Activated CD4-positive, alpha-beta T cell treated with anti-CD3 and anti-CD28 coated beads, Interleukin-2, amount 50 U/mL, for 1 hour (primary cell): ENCODE data around the gene SYNE4.
A peak's percentile ranks its signal among the peaks of the same experiment; 100 is the strongest.
"Not testable (repeated sequence)": the region's sequence is repeated elsewhere in the genome, so short reads cannot be mapped to it uniquely, and the experiment has no call there.

ENCODE experiments used
- DNase-seq: peaks from one replicate; pipeline ENCODE4 v3.0.0-alpha.2; 2020

The SYNE4 gene

GRCh38 chr19:36008336-36008978, at the start of gene SYNE4:
Gene SYNE4 (minus strand): TSS chr19:36008813. CDS start chr19:36008681, 132 bp downstream.
- DNase-seq: no peak

GRCh38 chr19:36054733-36055686, 46.4 kb upstream of the SYNE4 start, which contains the start of gene WDR62:
Gene WDR62 (plus strand): TSS chr19:36054897. CDS start chr19:36054972, 75 bp downstream.
- DNase-seq: peak; percentile 94

GRCh38 chr19:36054119-36054732, 45.6 kb upstream of the SYNE4 start, which contains the start of gene THAP8:
Gene THAP8 (minus strand): TSS chr19:36054285. CDS start chr19:36054217, 68 bp downstream.
- DNase-seq: peak; percentile 100

- no peak for DNase-seq
These were observed 43.0 kb upstream of the SYNE4 start for GRCh38 chr19:36051637-36052036.

- no peak for DNase-seq
These were observed 42.6 kb upstream of the SYNE4 start for GRCh38 chr19:36051236-36051635.

- no peak for DNase-seq
These were observed 40.6 kb upstream of the SYNE4 start for GRCh38 chr19:36049080-36049698.

- DNase-seq: no peak
These were observed 39.2 kb upstream of the SYNE4 start for GRCh38 chr19:36047835-36048234.

GRCh38 chr19:36046443-36047050, 37.9 kb upstream of the SYNE4 start:
- DNase-seq: no peak

GRCh38 chr19:36043952-36044351, 35.3 kb upstream of the SYNE4 start:
- DNase-seq: no peak

GRCh38 chr19:36041831-36042230, 33.2 kb upstream of the SYNE4 start:
- DNase-seq: no peak

GRCh38 chr19:36041092-36041491, 32.5 kb upstream of the SYNE4 start:
- not testable (repeated sequence) for DNase-seq

- no peak for DNase-seq
These were observed 31.9 kb upstream of the SYNE4 start for GRCh38 chr19:36040495-36040894.

GRCh38 chr19:36032251-36033104, 23.9 kb upstream of the SYNE4 start, which contains the start of gene CLIP3:
Gene CLIP3 (minus strand): TSS chr19:36032873. CDS start chr19:36032357, 516 bp downstream.
- peak; percentile 16 for DNase-seq

GRCh38 chr19:36031308-36031707, 22.7 kb upstream of the SYNE4 start:
- DNase-seq: no peak

- no peak for DNase-seq
These were observed 21.9 kb upstream of the SYNE4 start for GRCh38 chr19:36030264-36031148.

GRCh38 chr19:36028313-36029041, 19.9 kb upstream of the SYNE4 start:
- DNase-seq: no peak

- no peak for DNase-seq
These were observed 19.1 kb upstream of the SYNE4 start for GRCh38 chr19:36027696-36028095.

- no peak for DNase-seq
These were observed 17.7 kb upstream of the SYNE4 start for GRCh38 chr19:36026091-36026876.

GRCh38 chr19:36025541-36025940, 16.9 kb upstream of the SYNE4 start:
- DNase-seq: no peak
